GM23248 (cell line): ENCODE results near the gene SIVA1.

Source experiments
- EZH2 ChIP-seq: fragments of 200-600 bp; sonication (generic); IDR thresholded peaks from 2 replicates; pipeline ENCODE4 v1.6.1; 2018; ENCODE audit warnings: antibody characterized with exemption, mild to moderate bottlenecking; ENCODE audit not compliant: insufficient read depth, poor library complexity, severe bottlenecking
- EZH2phosphoT487 ChIP-seq: fragments of 200-600 bp; sonication (generic); IDR thresholded peaks from 2 replicates; pipeline ENCODE4 v1.6.1; 2018; ENCODE audit warnings: antibody characterized with exemption, moderate library complexity, mild to moderate bottlenecking, low read depth; ENCODE audit not compliant: insufficient read depth

- TF ChIP-seq EZH2 (no peak), EZH2phosphoT487 (no peak)
Measured at GRCh38 chr14:104797115-104798044, 44.4 kb downstream of the SIVA1 start.
